GM23338 (cell line): ENCODE results near the gene TMEM185A. TPM values are rescaled to one million over a fixed set of nuclear protein-coding genes. Genes with fewer than 3 reads are reported as not detected.

Source experiments
- ATAC-seq: fragments of 200-7000 bp; cut with Tn5 transposase; 3 replicates; pipeline ENCODE4 v1.9.1; 2020
- DNase-seq: peaks from one replicate; pipeline ENCODE4 v3.0.0-alpha.2; 2015; ENCODE audit warnings: low spot score
- H2AFZ ChIP-seq: fragments of 200-600 bp; sonication (generic); 2 replicates; pipeline ENCODE4 v1.8.0; 2016; ENCODE audit warnings: antibody characterized with exemption, mild to moderate bottlenecking, moderate library complexity
- H3F3A ChIP-seq: fragments of 200-600 bp; sonication (generic); replicated peaks from 2 replicates; pipeline ENCODE4 v1.8.0; 2017; ENCODE audit warnings: antibody characterized with exemption, mixed run types, low read depth
- H3K27ac ChIP-seq: fragments of 200-600 bp; sonication (generic); 2 replicates; pipeline ENCODE4 v1.6.1; 2016; ENCODE audit warnings: low read depth
- H3K27me3 ChIP-seq: fragments of 200-600 bp; sonication (generic); 2 replicates; pipeline ENCODE4 v1.8.0; 2016; ENCODE audit warnings: mild to moderate bottlenecking, mixed run types, moderate library complexity; ENCODE audit not compliant: insufficient read depth
- H3K36me3 ChIP-seq: fragments of 200-600 bp; sonication (generic); 2 replicates; pipeline ENCODE4 v1.8.0; 2016; ENCODE audit warnings: mild to moderate bottlenecking; ENCODE audit not compliant: insufficient read depth
- H3K4me1 ChIP-seq: fragments of 200-600 bp; sonication (generic); 2 replicates; pipeline ENCODE4 v1.8.0; 2016; ENCODE audit warnings: mild to moderate bottlenecking, moderate library complexity; ENCODE audit not compliant: insufficient read depth
- H3K4me2 ChIP-seq: fragments of 200-600 bp; sonication (generic); 2 replicates; pipeline ENCODE4 v1.7.1; 2017; ENCODE audit warnings: mixed run types
- H3K4me3 ChIP-seq: fragments of 200-600 bp; sonication (generic); 2 replicates; pipeline ENCODE4 v1.6.1; 2016; ENCODE audit warnings: mixed run types
- H3K79me2 ChIP-seq: fragments of 200-600 bp; sonication (generic); replicated peaks from 2 replicates; pipeline ENCODE4 v1.8.0; 2017; ENCODE audit warnings: mild to moderate bottlenecking; ENCODE audit not compliant: insufficient read depth
- H3K9me2 ChIP-seq: fragments of 200-600 bp; sonication (generic); 2 replicates; pipeline ENCODE4 v1.8.0; 2017; ENCODE audit not compliant: insufficient read depth
- H4K20me1 ChIP-seq: fragments of 200-600 bp; sonication (generic); replicated peaks from 2 replicates; pipeline ENCODE4 v1.8.0; 2017; ENCODE audit warnings: mild to moderate bottlenecking; ENCODE audit not compliant: insufficient read depth
- H3K27ac Mint-ChIP-seq: 2 replicates; pipeline ENCODE4 v1.8.0; 2020; ENCODE audit warnings: inconsistent platforms, mild to moderate bottlenecking, moderate library complexity, mixed read lengths
- H3K27me3 Mint-ChIP-seq: 3 replicates; pipeline ENCODE4 v1.8.0; 2022; ENCODE audit warnings: low read depth, mild to moderate bottlenecking, moderate library complexity, mixed read lengths, inconsistent platforms; ENCODE audit not compliant: insufficient read depth, poor library complexity
- H3K36me3 Mint-ChIP-seq: 3 replicates; pipeline ENCODE4 v1.8.0; 2021; ENCODE audit warnings: low read depth, mild to moderate bottlenecking, inconsistent platforms, moderate library complexity, mixed read lengths
- H3K4me1 Mint-ChIP-seq: 3 replicates; pipeline ENCODE4 v1.8.0; 2020; ENCODE audit warnings: mild to moderate bottlenecking, inconsistent platforms, mixed read lengths
- H3K4me3 Mint-ChIP-seq: 3 replicates; pipeline ENCODE4 v1.8.0; 2021; ENCODE audit warnings: moderate library complexity, mild to moderate bottlenecking, inconsistent platforms, mixed read lengths
- H3K9me3 Mint-ChIP-seq: 3 replicates; pipeline ENCODE4 v1.8.0; 2020; ENCODE audit warnings: moderate library complexity, mild to moderate bottlenecking, inconsistent platforms, mixed read lengths
- CREB1 ChIP-seq: fragments of 250-450 bp; sonication (Bioruptor Pico); IDR thresholded peaks from 2 replicates; pipeline ENCODE4 v1.5.0; 2020; ENCODE audit warnings: low read depth, mild to moderate bottlenecking, moderate library complexity
- CTCF ChIP-seq, 2 experiments: fragments of 200-600 bp in 1 of 2; sonication (generic) in 1 of 2; conservative IDR thresholded peaks; 2 replicates each; pipeline versions ENCODE4 v1.5.1 to v1.6.1; 2016 to 2017; ENCODE audit warnings: antibody characterized with exemption in 2 of 2, low read depth in 2 of 2, mild to moderate bottlenecking in 2 of 2, moderate library complexity in 1 of 2
- ETS1 ChIP-seq: IDR thresholded peaks from 2 replicates; pipeline ENCODE4 v1.6.1; 2016; ENCODE audit warnings: antibody characterized with exemption
- EZH2 ChIP-seq: fragments of 200-600 bp; sonication (generic); IDR thresholded peaks from one replicate; pipeline ENCODE4 v1.8.0; 2017; ENCODE audit warnings: antibody characterized with exemption, mild to moderate bottlenecking, low read depth; ENCODE audit not compliant: unreplicated experiment
- EZH2phosphoT487 ChIP-seq: fragments of 200-600 bp; sonication (generic); IDR thresholded peaks from one replicate; pipeline ENCODE4 v1.8.1; 2018; ENCODE audit warnings: antibody characterized with exemption; ENCODE audit not compliant: unreplicated experiment
- JUNB ChIP-seq: IDR thresholded peaks from one replicate; pipeline ENCODE4 v1.6.1; 2016; ENCODE audit warnings: antibody characterized with exemption; ENCODE audit not compliant: unreplicated experiment
- NANOG ChIP-seq: IDR thresholded peaks from 2 replicates; pipeline ENCODE4 v1.6.1; 2016; ENCODE audit warnings: antibody characterized with exemption, borderline replicate concordance
- POLR2AphosphoS5 ChIP-seq: IDR thresholded peaks from 2 replicates; pipeline ENCODE4 v1.6.1; 2016; ENCODE audit warnings: antibody characterized with exemption, low read depth
- STAT1 ChIP-seq: IDR thresholded peaks from one replicate; pipeline ENCODE4 v1.6.1; 2016; ENCODE audit warnings: antibody characterized with exemption; ENCODE audit not compliant: unreplicated experiment
- ZNF114 ChIP-seq: fragments of 250-450 bp; sonication (Bioruptor Pico); IDR thresholded peaks from 2 replicates; pipeline ENCODE4 v1.5.0; 2020; ENCODE audit warnings: mild to moderate bottlenecking, moderate library complexity
- ZNF331 ChIP-seq: fragments of 250-450 bp; sonication (Bioruptor Pico); IDR thresholded peaks from 2 replicates; pipeline ENCODE4 v1.5.0; 2020; ENCODE audit warnings: low read depth, mild to moderate bottlenecking, moderate library complexity
- polyA plus RNA-seq: library from polyadenylated mRNA; unstranded; fragments of >200 nt; fragmentation: Nextera tagmentation; extraction: Ambion mirVana; gene quantifications from 2 replicates; pipeline ENCODE4 v1.2.1, GENCODE V29; 2016
- total RNA-seq: library from RNA; depleted of rRNA; stranded (reverse); fragments of >200 nt; shearing (Covaris generic); gene quantifications from 2 replicates; pipeline ENCODE4 v1.2.3, GENCODE V29; 2014
- TF ChIP-seq, protein P1 (sequence below): fragments of 250-450 bp; sonication (Bioruptor Pico); IDR thresholded peaks from 2 replicates; pipeline ENCODE4 v1.5.0; 2020; ENCODE audit warnings: mild to moderate bottlenecking, moderate library complexity

The TMEM185A gene
- total and polyA plus RNA-seq, 2 experiments from 2014 or later, result 9.3 to 16.7 TPM

- Mint-ChIP-seq H3K36me3 (no peaks in the 10 kb centered on the region), H3K27me3 (peaks cover 3% of the 10 kb centered on the region), H3K27ac (no peak overlapping the region), H3K4me3 (no peak overlapping the region), H3K9me3 (no peaks in the 10 kb centered on the region), H3K4me1 (no peaks in the 10 kb centered on the region)
- Histone ChIP-seq H3K9me2 (no peaks in the 10 kb centered on the region), H4K20me1 (no peaks in the 10 kb centered on the region), H3K36me3 (no peaks in the 10 kb centered on the region), H3K27me3 (no peaks in the 10 kb centered on the region), H3F3A (no peaks in the 10 kb centered on the region), H3K4me3 (no peak overlapping the region), H3K4me2 (no peak overlapping the region), H3K79me2 (no peaks in the 10 kb centered on the region), H3K27ac (no peak overlapping the region), H3K4me1 (no peaks in the 10 kb centered on the region), H2AFZ (no peak overlapping the region)
- ATAC-seq (peak; percentile 59), DNase-seq (peak; percentile 21)
- TF ChIP-seq ZNF114 (CRISPR knock-in tag) (no peak), NANOG (no peak), ZNF331 (CRISPR knock-in tag) (no peak), EZH2 (no peak), POLR2AphosphoS5 (no peak), CTCF (conservative IDR thresholded peaks at IDR 0.05; ENCODE audit: low read depth in 2 of 2) (peak; percentile 27 to 44; a peak in 3 of 4 replicates)
Measured at GRCh38 chrX:149648932-149649331, 17.3 kb upstream of the TMEM185A start.

DNA sequence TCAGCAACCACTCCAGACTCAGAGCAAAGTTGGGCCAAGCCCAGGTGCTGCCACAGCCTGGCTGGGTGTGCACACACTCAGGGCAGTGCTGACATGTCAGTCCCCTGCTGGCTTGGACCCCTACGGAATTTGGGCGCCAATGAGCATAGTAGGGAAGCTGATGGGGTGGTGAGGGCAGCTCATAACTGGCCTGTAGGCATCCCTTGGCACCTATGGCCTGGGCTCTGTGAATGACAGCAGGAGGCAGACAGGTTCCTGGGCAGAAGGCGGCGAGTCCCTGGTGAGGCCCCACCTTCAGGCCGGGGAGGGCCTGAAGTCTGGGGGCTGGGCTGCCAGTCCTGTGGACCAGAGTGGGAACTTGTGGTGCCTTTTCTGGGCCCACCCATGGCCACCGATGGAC, 15.9 kb upstream of the TMEM185A start:
- Histone ChIP-seq H3K27me3 (no peaks in the 10 kb centered on the region), H3K36me3 (no peaks in the 10 kb centered on the region), H3K4me2 (no peak overlapping the region), H3K27ac (no peak overlapping the region), H2AFZ (no peak overlapping the region), H3K4me3 (no peak overlapping the region), H3K9me2 (no peaks in the 10 kb centered on the region), H3K4me1 (no peaks in the 10 kb centered on the region), H3F3A (no peaks in the 10 kb centered on the region), H4K20me1 (no peaks in the 10 kb centered on the region), H3K79me2 (no peaks in the 10 kb centered on the region)
- no peak for ATAC-seq
- no peak for DNase-seq
- Mint-ChIP-seq H3K9me3 (no peaks in the 10 kb centered on the region), H3K27me3 (peaks cover 3% of the 10 kb centered on the region), H3K4me1 (no peaks in the 10 kb centered on the region), H3K4me3 (no peak overlapping the region), H3K36me3 (no peaks in the 10 kb centered on the region), H3K27ac (no peak overlapping the region)
- TF ChIP-seq CREB1 (CRISPR knock-in tag), result no peak
- TF ChIP-seq NANOG, result no peak
- no peak for TF ChIP-seq STAT1
- TF ChIP-seq ZNF114 (CRISPR knock-in tag), result no peak
- TF ChIP-seq, protein P1, sequence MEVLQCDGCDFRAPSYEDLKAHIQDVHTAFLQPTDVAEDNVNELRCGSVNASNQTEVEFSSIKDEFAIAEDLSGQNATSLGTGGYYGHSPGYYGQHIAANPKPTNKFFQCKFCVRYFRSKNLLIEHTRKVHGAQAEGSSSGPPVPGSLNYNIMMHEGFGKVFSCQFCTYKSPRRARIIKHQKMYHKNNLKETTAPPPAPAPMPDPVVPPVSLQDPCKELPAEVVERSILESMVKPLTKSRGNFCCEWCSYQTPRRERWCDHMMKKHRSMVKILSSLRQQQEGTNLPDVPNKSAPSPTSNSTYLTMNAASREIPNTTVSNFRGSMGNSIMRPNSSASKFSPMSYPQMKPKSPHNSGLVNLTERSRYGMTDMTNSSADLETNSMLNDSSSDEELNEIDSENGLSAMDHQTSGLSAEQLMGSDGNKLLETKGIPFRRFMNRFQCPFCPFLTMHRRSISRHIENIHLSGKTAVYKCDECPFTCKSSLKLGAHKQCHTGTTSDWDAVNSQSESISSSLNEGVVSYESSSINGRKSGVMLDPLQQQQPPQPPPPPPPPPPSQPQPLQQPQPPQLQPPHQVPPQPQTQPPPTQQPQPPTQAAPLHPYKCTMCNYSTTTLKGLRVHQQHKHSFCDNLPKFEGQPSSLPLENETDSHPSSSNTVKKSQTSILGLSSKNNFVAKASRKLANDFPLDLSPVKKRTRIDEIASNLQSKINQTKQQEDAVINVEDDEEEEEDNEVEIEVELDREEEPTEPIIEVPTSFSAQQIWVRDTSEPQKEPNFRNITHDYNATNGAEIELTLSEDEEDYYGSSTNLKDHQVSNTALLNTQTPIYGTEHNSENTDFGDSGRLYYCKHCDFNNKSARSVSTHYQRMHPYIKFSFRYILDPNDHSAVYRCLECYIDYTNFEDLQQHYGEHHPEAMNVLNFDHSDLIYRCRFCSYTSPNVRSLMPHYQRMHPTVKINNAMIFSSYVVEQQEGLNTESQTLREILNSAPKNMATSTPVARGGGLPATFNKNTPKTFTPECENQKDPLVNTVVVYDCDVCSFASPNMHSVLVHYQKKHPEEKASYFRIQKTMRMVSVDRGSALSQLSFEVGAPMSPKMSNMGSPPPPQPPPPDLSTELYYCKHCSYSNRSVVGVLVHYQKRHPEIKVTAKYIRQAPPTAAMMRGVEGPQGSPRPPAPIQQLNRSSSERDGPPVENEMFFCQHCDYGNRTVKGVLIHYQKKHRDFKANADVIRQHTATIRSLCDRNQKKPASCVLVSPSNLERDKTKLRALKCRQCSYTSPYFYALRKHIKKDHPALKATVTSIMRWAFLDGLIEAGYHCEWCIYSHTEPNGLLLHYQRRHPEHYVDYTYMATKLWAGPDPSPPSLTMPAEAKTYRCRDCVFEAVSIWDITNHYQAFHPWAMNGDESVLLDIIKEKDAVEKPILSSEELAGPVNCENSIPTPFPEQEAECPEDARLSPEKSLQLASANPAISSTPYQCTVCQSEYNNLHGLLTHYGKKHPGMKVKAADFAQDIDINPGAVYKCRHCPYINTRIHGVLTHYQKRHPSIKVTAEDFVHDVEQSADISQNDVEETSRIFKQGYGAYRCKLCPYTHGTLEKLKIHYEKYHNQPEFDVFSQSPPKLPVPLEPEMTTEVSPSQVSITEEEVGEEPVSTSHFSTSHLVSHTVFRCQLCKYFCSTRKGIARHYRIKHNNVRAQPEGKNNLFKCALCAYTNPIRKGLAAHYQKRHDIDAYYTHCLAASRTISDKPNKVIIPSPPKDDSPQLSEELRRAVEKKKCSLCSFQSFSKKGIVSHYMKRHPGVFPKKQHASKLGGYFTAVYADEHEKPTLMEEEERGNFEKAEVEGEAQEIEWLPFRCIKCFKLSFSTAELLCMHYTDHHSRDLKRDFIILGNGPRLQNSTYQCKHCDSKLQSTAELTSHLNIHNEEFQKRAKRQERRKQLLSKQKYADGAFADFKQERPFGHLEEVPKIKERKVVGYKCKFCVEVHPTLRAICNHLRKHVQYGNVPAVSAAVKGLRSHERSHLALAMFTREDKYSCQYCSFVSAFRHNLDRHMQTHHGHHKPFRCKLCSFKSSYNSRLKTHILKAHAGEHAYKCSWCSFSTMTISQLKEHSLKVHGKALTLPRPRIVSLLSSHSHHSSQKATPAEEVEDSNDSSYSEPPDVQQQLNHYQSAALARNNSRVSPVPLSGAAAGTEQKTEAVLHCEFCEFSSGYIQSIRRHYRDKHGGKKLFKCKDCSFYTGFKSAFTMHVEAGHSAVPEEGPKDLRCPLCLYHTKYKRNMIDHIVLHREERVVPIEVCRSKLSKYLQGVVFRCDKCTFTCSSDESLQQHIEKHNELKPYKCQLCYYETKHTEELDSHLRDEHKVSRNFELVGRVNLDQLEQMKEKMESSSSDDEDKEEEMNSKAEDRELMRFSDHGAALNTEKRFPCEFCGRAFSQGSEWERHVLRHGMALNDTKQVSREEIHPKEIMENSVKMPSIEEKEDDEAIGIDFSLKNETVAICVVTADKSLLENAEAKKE (CRISPR knock-in tag), result no peak
- TF ChIP-seq JUNB, result no peak
- TF ChIP-seq ETS1, result no peak
- no peak for TF ChIP-seq EZH2phosphoT487
- no peak for TF ChIP-seq ZNF331 (CRISPR knock-in tag)
- no peak for TF ChIP-seq POLR2AphosphoS5
